Prostate gland (tissue), 2 donors: ENCODE results near the gene PGM1. TPM values are rescaled to one million over a fixed set of nuclear protein-coding genes. Genes with fewer than 3 reads are reported as not detected.

Experiments used
- DNase-seq: peaks from one replicate; pipeline ENCODE4 v3.0.0-alpha.2; 2019; ENCODE audit warnings: low spot score
- H3K27ac ChIP-seq, 2 donors: fragments of 200-600 bp; sonication (generic); 2 replicates each; pipeline ENCODE4 v1.5.1; 2017 to 2019
- H3K27me3 ChIP-seq: fragments of 200-600 bp; sonication (generic); replicated peaks from 2 replicates; pipeline ENCODE4 v1.5.1; 2019; ENCODE audit not compliant: insufficient read depth
- H3K36me3 ChIP-seq, 2 donors: fragments of 200-600 bp; sonication (generic); 1 replicate in 1 of 2; 2 replicates in 1 of 2; pipeline versions ENCODE4 v1.5.1 to v1.8.1; 2017 to 2019
- H3K4me1 ChIP-seq: fragments of 200-600 bp; sonication (generic); replicated peaks from 2 replicates; pipeline ENCODE4 v1.5.1; 2019
- H3K4me3 ChIP-seq, 2 donors: fragments of 200-600 bp; sonication (generic); 2 replicates each; pipeline ENCODE4 v1.5.1; 2017 to 2019
- H3K9me3 ChIP-seq: fragments of 200-600 bp; sonication (generic); 2 replicates; pipeline ENCODE4 v1.5.1; 2017
- POLR2A ChIP-seq: fragments of 450-650 bp; IDR thresholded peaks from one replicate; pipeline ENCODE4 v1.6.1; 2016; ENCODE audit warnings: antibody characterized with exemption, mild to moderate bottlenecking
- POLR2AphosphoS5 ChIP-seq: sonication (generic); formaldehyde crosslinking; IDR thresholded peaks from one replicate; pipeline ENCODE4 v1.6.1; 2017; ENCODE audit warnings: antibody characterized with exemption
- WGBS: methylation state at CpG from one replicate; pipeline ENCODE4 v1.1.5; 2018; 5-methylcytosine and 5-hydroxymethylcytosine counted together
- intact Hi-C: fragments of 100-400 bp; cut with DNase I; formaldehyde crosslinking; loops from one replicate; pipeline ENCODE4 v1.14.2; 2022
- total RNA-seq, 2 donors: library from RNA; depleted of rRNA; stranded (reverse); fragments of >200 nt; gene quantifications; one replicate each; pipeline ENCODE4 v1.1.0, GENCODE V29; 2016
- TF ChIP-seq, protein P1 (sequence below), 4 experiments: fragments of 200-600 bp in 2 of 4; fragments of 450-650 bp in 2 of 4; sonication (generic) in 2 of 4; IDR thresholded peaks; 1 replicate in 3 of 4; 2 replicates in 1 of 4; pipeline ENCODE4 v1.5.1; 2016 to 2019; ENCODE audit warnings: antibody characterized with exemption in 4 of 4, mild to moderate bottlenecking in 2 of 4, moderate library complexity in 2 of 4

The PGM1 gene
- total RNA-seq, 2 donors from 2014 or later: 49.5 to 54.7 TPM

DNA sequence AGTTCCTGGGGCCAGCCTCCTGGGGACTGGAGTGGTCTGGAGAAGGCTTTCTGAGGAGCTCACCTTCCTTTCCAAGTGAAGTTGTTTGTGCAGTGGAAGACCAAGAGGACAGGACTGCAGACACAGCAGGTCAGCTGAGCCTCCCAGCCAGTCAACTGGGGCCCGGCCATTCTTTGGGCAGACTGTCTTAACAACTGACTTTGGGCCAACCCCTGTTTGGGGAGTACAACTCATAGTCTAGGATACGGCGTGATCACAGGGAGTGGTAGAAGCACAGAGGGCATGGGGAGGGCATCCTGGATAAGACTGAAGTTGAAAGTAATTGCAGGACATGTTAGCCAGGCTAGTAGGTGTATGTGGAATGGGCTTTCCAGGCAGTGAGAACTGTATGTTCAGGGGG is 50.3 kb downstream of the PGM1 start:
- H3K27me3 ChIP-seq: no peaks in the 10 kb centered on the region
- no peaks in the 10 kb centered on the region for H3K9me3 ChIP-seq
- 81% methylated on average over 3 of the region's 3 CpGs for WGBS

DNA sequence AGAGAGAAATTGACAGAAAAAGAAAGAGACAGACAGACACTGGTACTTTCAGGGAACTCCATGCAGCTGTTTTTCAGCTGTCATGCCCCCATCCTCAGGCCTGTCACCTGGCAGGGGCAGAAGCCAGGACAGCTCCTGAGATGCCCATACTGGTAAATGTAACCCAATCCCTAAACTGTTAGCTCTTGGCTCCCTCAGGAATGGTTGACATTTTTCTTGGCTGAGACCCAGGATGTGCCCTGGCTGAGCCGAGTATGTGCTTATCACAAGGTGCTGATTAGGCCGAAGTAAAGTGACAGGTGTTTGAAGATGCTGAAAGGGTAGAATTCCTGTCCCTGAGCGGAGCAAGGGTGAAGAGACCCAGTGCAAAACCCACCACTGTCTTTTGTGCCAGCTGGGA is 50.7 kb downstream of the PGM1 start:
- Histone ChIP-seq H3K9me3 (no peaks in the 10 kb centered on the region), H3K36me3 (no peaks in the 10 kb centered on the region), H3K27me3 (no peaks in the 10 kb centered on the region), H3K4me1 (no peaks in the 10 kb centered on the region), H3K4me3 (no peak overlapping the region), H3K27ac (no peak overlapping the region)
- TF ChIP-seq, protein P1, sequence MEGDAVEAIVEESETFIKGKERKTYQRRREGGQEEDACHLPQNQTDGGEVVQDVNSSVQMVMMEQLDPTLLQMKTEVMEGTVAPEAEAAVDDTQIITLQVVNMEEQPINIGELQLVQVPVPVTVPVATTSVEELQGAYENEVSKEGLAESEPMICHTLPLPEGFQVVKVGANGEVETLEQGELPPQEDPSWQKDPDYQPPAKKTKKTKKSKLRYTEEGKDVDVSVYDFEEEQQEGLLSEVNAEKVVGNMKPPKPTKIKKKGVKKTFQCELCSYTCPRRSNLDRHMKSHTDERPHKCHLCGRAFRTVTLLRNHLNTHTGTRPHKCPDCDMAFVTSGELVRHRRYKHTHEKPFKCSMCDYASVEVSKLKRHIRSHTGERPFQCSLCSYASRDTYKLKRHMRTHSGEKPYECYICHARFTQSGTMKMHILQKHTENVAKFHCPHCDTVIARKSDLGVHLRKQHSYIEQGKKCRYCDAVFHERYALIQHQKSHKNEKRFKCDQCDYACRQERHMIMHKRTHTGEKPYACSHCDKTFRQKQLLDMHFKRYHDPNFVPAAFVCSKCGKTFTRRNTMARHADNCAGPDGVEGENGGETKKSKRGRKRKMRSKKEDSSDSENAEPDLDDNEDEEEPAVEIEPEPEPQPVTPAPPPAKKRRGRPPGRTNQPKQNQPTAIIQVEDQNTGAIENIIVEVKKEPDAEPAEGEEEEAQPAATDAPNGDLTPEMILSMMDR (IDR thresholded peaks at IDR 0.05): no peak
- no peak for TF ChIP-seq POLR2AphosphoS5
- TF ChIP-seq POLR2A: no peak
- intact Hi-C loops: no loop called here
- 25% methylated on average over 3 of the region's 3 CpGs for WGBS
- DNase-seq: no peak

More for the DNA sequence above, 50.3 kb downstream of the PGM1 start:
- intact Hi-C loops: no loop called here
- Histone ChIP-seq H3K4me1 (no peaks in the 10 kb centered on the region), H3K27ac (no peak overlapping the region), H3K36me3 (no peaks in the 10 kb centered on the region), H3K4me3 (no peak overlapping the region)
- no peak for DNase-seq
- TF ChIP-seq POLR2A (no peak), POLR2AphosphoS5 (no peak)
- TF ChIP-seq, protein P1 (IDR thresholded peaks at IDR 0.05): no peak

DNA sequence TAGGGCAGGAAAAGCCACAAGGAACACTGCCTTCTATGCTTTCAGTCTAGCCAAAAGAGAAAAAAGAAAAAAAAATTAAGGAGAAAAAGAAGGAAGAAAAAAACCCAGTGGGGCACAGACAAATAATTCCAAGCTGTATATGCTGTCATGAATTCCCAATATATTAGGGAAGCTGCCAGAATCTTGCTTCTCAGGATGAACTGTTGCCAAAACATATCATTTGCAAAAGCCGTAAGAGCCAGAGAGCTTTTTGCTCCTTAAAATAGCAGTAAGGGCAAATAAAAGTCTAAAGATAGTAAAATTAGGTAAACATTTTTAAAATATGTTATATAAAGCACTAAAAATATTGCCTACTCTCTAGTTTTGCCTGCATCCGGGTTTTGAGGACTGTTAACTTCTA is 52.1 kb downstream of the PGM1 start:
- Histone ChIP-seq H3K27ac (no peak overlapping the region), H3K4me1 (no peaks in the 10 kb centered on the region), H3K9me3 (no peaks in the 10 kb centered on the region), H3K4me3 (no peak overlapping the region), H3K27me3 (no peaks in the 10 kb centered on the region), H3K36me3 (no peaks in the 10 kb centered on the region)
- no peak for DNase-seq
- intact Hi-C loops: no loop called here
- no peak for TF ChIP-seq POLR2AphosphoS5
- TF ChIP-seq POLR2A: no peak
- TF ChIP-seq, protein P1 (IDR thresholded peaks at IDR 0.05): no peak
- 22% methylated on average over 2 of the region's 2 CpGs for WGBS

DNA sequence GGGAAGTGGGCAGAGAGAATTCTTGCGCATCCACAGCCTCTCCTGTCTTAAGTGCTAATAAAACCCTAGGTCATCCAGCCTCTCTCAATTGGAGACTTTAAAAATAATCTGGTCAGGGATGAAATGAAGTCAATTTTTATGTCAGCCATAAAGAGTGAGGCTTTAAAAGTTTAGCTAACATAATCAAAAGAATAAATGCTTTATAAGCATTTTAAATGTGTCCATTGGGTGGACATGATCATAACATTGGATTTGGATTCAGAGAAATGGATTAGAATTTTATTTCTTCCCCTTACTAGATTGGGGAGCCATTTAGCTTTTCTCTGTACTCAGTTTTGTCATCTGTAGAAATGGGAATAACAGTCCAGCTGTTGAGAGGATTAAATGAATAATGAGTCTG is 55.5 kb downstream of the PGM1 start:
- Histone ChIP-seq H3K27me3 (no peaks in the 10 kb centered on the region), H3K4me1 (no peaks in the 10 kb centered on the region), H3K4me3 (no peak overlapping the region), H3K36me3 (no peaks in the 10 kb centered on the region), H3K27ac (no peak overlapping the region), H3K9me3 (no peaks in the 10 kb centered on the region)
- no peak for DNase-seq
- TF ChIP-seq POLR2A (no peak), POLR2AphosphoS5 (no peak)
- TF ChIP-seq, protein P1 (IDR thresholded peaks at IDR 0.05): no peak
- intact Hi-C loops: no loop called here
- WGBS: 85% methylated on average over 1 of the region's 1 CpG

DNA sequence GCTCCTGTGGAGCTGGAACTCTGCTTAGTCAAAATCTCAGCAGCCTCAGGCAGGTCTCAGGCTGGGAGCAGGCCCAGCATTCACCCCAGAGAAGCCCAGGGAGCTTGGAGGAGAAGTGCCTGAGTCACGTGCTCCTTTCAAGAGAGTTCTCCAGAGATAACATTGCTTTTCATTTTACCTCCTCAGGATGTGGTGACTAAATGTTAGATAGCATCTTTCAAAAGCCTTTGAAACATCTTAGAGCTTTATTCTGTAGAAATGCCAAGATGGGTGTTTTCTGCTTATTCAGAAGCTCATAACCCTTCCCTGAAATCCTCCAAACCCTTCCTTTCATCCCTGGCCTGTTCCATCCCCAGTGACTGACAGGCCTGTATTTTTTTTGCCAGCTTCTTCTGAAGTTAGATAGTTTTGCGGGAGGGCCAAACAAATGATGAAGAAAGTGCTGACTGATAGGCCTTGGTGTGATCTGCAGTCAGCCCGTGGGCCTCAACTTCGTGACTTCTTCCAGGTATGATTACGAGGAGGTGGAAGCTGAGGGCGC is 58.0 kb downstream of the PGM1 start:
- TF ChIP-seq POLR2A (no peak), POLR2AphosphoS5 (no peak)
- TF ChIP-seq, protein P1 (IDR thresholded peaks at IDR 0.05): no peak
- no peaks in the 10 kb centered on the region for H3K27me3 ChIP-seq
- 54% methylated on average over 6 of the region's 6 CpGs for WGBS
- H3K27ac ChIP-seq: no peak overlapping the region
- no peak overlapping the region for H3K4me3 ChIP-seq
- intact Hi-C loops: no loop called here
- no peaks in the 10 kb centered on the region for H3K9me3 ChIP-seq
- no peaks in the 10 kb centered on the region for H3K36me3 ChIP-seq
- no peak for DNase-seq
- H3K4me1 ChIP-seq: no peaks in the 10 kb centered on the region
